Naive thymus-derived CD4-positive, alpha-beta T cell (primary cell): ENCODE data around the gene TRIO. TPM values are rescaled to one million over a fixed set of nuclear protein-coding genes. Genes with fewer than 3 reads are reported as not detected.

Experiments
- ATAC-seq: fragments of 150-1000 bp; cut with Tn5 transposase; 2 replicates; pipeline ENCODE4 v1.10.0; 2021; ENCODE audit warnings: mild to moderate bottlenecking, moderate library complexity
- CTCF ChIA-PET: fragments of 350-600 bp; sonication (Branson Sonifier 250); formaldehyde crosslinking; loops from one replicate; lab custom pipeline; 2021; ENCODE audit warnings: antibody characterized with exemption; lab: Charles Lee
- POLR2A ChIA-PET: fragments of 350-600 bp; sonication (Branson Sonifier 250); formaldehyde crosslinking; loops from one replicate; lab custom pipeline; 2021; ENCODE audit warnings: antibody characterized with exemption, inconsistent platforms; lab: Charles Lee
- DNase-seq, 9 donors: peaks; one replicate each; pipeline versions ENCODE4 v3.0.0 to v3.0.0-alpha.2; 2020 to 2022; ENCODE audit warnings: mixed read lengths in 1 of 9
- H3K27ac ChIP-seq: one replicate; pipeline ENCODE4 v1.7.0; 2013; ENCODE audit warnings: mild to moderate bottlenecking, low read depth, low read length, moderate library complexity
- H3K27me3 ChIP-seq, 2 donors: one replicate each; pipeline ENCODE4 v1.7.0; 2013; ENCODE audit warnings: low read length in 2 of 2, mild to moderate bottlenecking in 2 of 2, moderate library complexity in 2 of 2; ENCODE audit not compliant: control insufficient read depth in 2 of 2, insufficient read depth in 2 of 2
- H3K36me3 ChIP-seq, 3 experiments: 1 replicate in 2 of 3; 2 replicates in 1 of 3; pipeline ENCODE4 v1.7.0; 2013; ENCODE audit warnings: low read length in 3 of 3, mild to moderate bottlenecking in 3 of 3, moderate library complexity in 1 of 3; ENCODE audit not compliant: insufficient read depth in 3 of 3, control insufficient read depth in 2 of 3
- H3K4me1 ChIP-seq, 2 donors: one replicate each; pipeline ENCODE4 v1.7.0; 2013; ENCODE audit warnings: low read length in 2 of 2, mild to moderate bottlenecking in 2 of 2, moderate library complexity in 1 of 2; ENCODE audit not compliant: control insufficient read depth in 2 of 2, insufficient read depth in 2 of 2
- H3K4me3 ChIP-seq: 2 replicates; pipeline ENCODE4 v1.7.0; 2013; ENCODE audit warnings: mild to moderate bottlenecking, low read length
- H3K9me3 ChIP-seq, 3 experiments: 1 replicate in 2 of 3; 2 replicates in 1 of 3; pipeline ENCODE4 v1.7.0; 2013; ENCODE audit warnings: low read length in 3 of 3; ENCODE audit not compliant: control insufficient read depth in 2 of 3
- H3K27ac Mint-ChIP-seq, 9 donors: one replicate each; pipeline ENCODE4 v1.8.0; 2020 to 2022; ENCODE audit warnings: mixed read lengths in 9 of 9, mild to moderate bottlenecking in 8 of 9, moderate library complexity in 5 of 9, inconsistent platforms in 2 of 9
- H3K27me3 Mint-ChIP-seq, 5 donors: one replicate each; pipeline ENCODE4 v1.8.0; 2021 to 2022; ENCODE audit warnings: mixed read lengths in 5 of 5, mild to moderate bottlenecking in 1 of 5
- H3K36me3 Mint-ChIP-seq, 5 donors: one replicate each; pipeline ENCODE4 v1.8.0; 2020 to 2022; ENCODE audit warnings: mixed read lengths in 5 of 5, mild to moderate bottlenecking in 3 of 5, inconsistent platforms in 1 of 5
- H3K4me1 Mint-ChIP-seq, 7 donors: one replicate each; pipeline ENCODE4 v1.8.0; 2020 to 2022; ENCODE audit warnings: mixed read lengths in 7 of 7, mild to moderate bottlenecking in 3 of 7, inconsistent platforms in 1 of 7
- H3K4me3 Mint-ChIP-seq, 10 donors: one replicate each; pipeline ENCODE4 v1.8.0; 2020 to 2022; ENCODE audit warnings: mild to moderate bottlenecking in 10 of 10, mixed read lengths in 10 of 10, moderate library complexity in 6 of 10, inconsistent platforms in 2 of 10
- H3K9me3 Mint-ChIP-seq, 11 donors: one replicate each; pipeline ENCODE4 v1.8.0; 2020 to 2022; ENCODE audit warnings: mixed read lengths in 11 of 11, mild to moderate bottlenecking in 4 of 11, inconsistent platforms in 1 of 11, moderate library complexity in 1 of 11
- intact Hi-C, 2 donors: fragments of 100-400 bp; cut with micrococcal nuclease; formaldehyde crosslinking; loops; one replicate each; pipeline ENCODE4 v1.15.1; 2023
- polyA plus RNA-seq, 2 donors: library from polyadenylated mRNA; unstranded; fragments of 300-500 nt; fragmentation: Illumina TruSeq; gene quantifications; one replicate each; pipeline ENCODE4 v1.2.3, GENCODE V29; 2021
- total RNA-seq, 6 experiments: library from RNA in 5 of 6; stranded (reverse) in 5 of 6; gene quantifications; 1 replicate in 5 of 6; 2 replicates in 1 of 6; pipeline ENCODE4 v1.2.3 and lab custom pipeline; 2021 to 2026

Gene TRIO
- total and polyA plus RNA-seq, 7 experiments from 2014 or later: 0.16 to 45.9 (median 5.7) TPM

GRCh38 chr5:14138608-14139540 is 4.3 kb upstream of the TRIO start:
- H3K27me3 ChIP-seq: peaks cover 3% of the 10 kb centered on the region in 2 donors
- peaks cover 6% of the 10 kb centered on the region in 2 donors for H3K4me1 ChIP-seq
- intact Hi-C loops: no loop called here
- H3K27ac ChIP-seq: no peak overlapping the region
- no peak for DNase-seq
- no peaks in the 10 kb centered on the region for H3K9me3 ChIP-seq
- ChIA-PET POLR2A (no interaction called here), CTCF (no interaction called here)
- Mint-ChIP-seq H3K36me3 (peaks cover 0 to 6% (median 0%) of the 10 kb centered on the region in 5 donors), H3K4me3 (no peak overlapping the region), H3K4me1 (peaks cover 5 to 10% (median 9%) of the 10 kb centered on the region in 7 donors), H3K27me3 (peaks cover 32 to 71% (median 49%) of the 10 kb centered on the region in 5 donors), H3K27ac (peak overlapping the region in 1 of 9 donors; percentile 28), H3K9me3 (peaks cover 0 to 18% (median 7%) of the 10 kb centered on the region in 11 donors)
- ATAC-seq: no peak
- no peak overlapping the region for H3K4me3 ChIP-seq
- no peaks in the 10 kb centered on the region for H3K36me3 ChIP-seq

- H3K4me1 Mint-ChIP-seq: peaks cover 5 to 18% (median 14%) of the 10 kb centered on the region in 7 donors
- H3K27ac Mint-ChIP-seq: no peak overlapping the region
- Histone ChIP-seq H3K27ac (no peak overlapping the region), H3K4me3 (no peak overlapping the region), H3K36me3 (no peaks in the 10 kb centered on the region), H3K4me1 (peaks cover 6% of the 10 kb centered on the region in 2 donors), H3K27me3 (peaks cover 3% of the 10 kb centered on the region in 2 donors), H3K9me3 (no peaks in the 10 kb centered on the region)
- H3K27me3 Mint-ChIP-seq: peaks cover 23 to 59% (median 44%) of the 10 kb centered on the region in 5 donors
- DNase-seq: no peak
- H3K4me3 Mint-ChIP-seq: peak overlapping the region in 8 of 10 donors; percentile 39 to 85 (median 78)
- peaks cover 0 to 4% (median 2%) of the 10 kb centered on the region in 11 donors for H3K9me3 Mint-ChIP-seq
- ATAC-seq: no peak
- intact Hi-C loops: loop anchor here (2.0 to 10.0 kb wide), 8 partner anchors 129 to 853 kb away; partner anchors contain the start of genes ANKH (in 2 of the 2), OTULIN (in 2 of the 2) and OTULINL (in 1 of the 2)
- ChIA-PET CTCF (no interaction called here), POLR2A (no interaction called here)
- no peaks in the 10 kb centered on the region for H3K36me3 Mint-ChIP-seq
These were observed 1.4 kb upstream of the TRIO start for GRCh38 chr5:14141764-14142163.

GRCh38 chr5:14142202-14142826 is 828 bp upstream of the TRIO start:
- Histone ChIP-seq H3K4me3 (peak overlapping the region; percentile 65), H3K9me3 (no peaks in the 10 kb centered on the region), H3K36me3 (no peaks in the 10 kb centered on the region), H3K27me3 (peaks cover 3% of the 10 kb centered on the region in 2 donors), H3K27ac (peak overlapping the region; percentile 46), H3K4me1 (peaks cover 6% of the 10 kb centered on the region in 2 donors)
- intact Hi-C loops: loop anchor here (2.0 to 10.0 kb wide), 8 partner anchors 130 to 852 kb away; partner anchors contain the start of genes ANKH (in 2 of the 2), OTULIN (in 2 of the 2) and OTULINL (in 1 of the 2)
- Mint-ChIP-seq H3K4me1 (peaks cover 5 to 18% (median 14%) of the 10 kb centered on the region in 7 donors), H3K36me3 (no peaks in the 10 kb centered on the region), H3K27ac (peak overlapping the region in 3 of 9 donors; percentile 28 to 38 (median 31)), H3K9me3 (peaks cover 0 to 4% (median 2%) of the 10 kb centered on the region in 11 donors), H3K27me3 (peaks cover 20 to 59% (median 40%) of the 10 kb centered on the region in 5 donors), H3K4me3 (peak overlapping the region; percentile 67 to 87 (median 80))
- ATAC-seq: no peak
- POLR2A ChIA-PET: no interaction called here
- DNase-seq: peak in 1 of 9 donors; percentile 6
- CTCF ChIA-PET: no interaction called here

GRCh38 chr5:14143546-14143840 is 351 bp downstream of the TRIO start:
- Mint-ChIP-seq H3K4me3 (peak overlapping the region in 1 of 10 donors; percentile 85), H3K36me3 (no peaks in the 10 kb centered on the region), H3K9me3 (peaks cover 0 to 4% (median 0%) of the 10 kb centered on the region in 11 donors), H3K27ac (no peak overlapping the region), H3K27me3 (peaks cover 13 to 62% (median 32%) of the 10 kb centered on the region in 5 donors), H3K4me1 (peaks cover 5 to 18% (median 14%) of the 10 kb centered on the region in 7 donors)
- ChIA-PET CTCF (no interaction called here), POLR2A (no interaction called here)
- H3K36me3 ChIP-seq: no peaks in the 10 kb centered on the region
- H3K4me3 ChIP-seq: no peak overlapping the region
- DNase-seq: peak in 1 of 9 donors; percentile 34
- no peak for ATAC-seq
- peaks cover 3% of the 10 kb centered on the region in 2 donors for H3K27me3 ChIP-seq
- H3K27ac ChIP-seq: no peak overlapping the region
- H3K4me1 ChIP-seq: peaks cover 6% of the 10 kb centered on the region in 2 donors
- no peaks in the 10 kb centered on the region for H3K9me3 ChIP-seq
- intact Hi-C loops: loop anchor here (2.0 to 10.0 kb wide), 8 partner anchors 131 to 851 kb away; partner anchors contain the start of genes ANKH (in 2 of the 2), OTULIN (in 2 of the 2) and OTULINL (in 1 of the 2)

- intact Hi-C loops: loop anchor here (1.0 to 10.0 kb wide), 10 partner anchors 35 to 851 kb away; partner anchors contain the start of genes ANKH (in 2 of the 2), OTULIN (in 2 of the 2) and OTULINL (in 1 of the 2)
- ATAC-seq (peak; percentile 2), DNase-seq (peak; percentile 7 to 51 (median 27))
- ChIA-PET POLR2A (no interaction called here), CTCF (no interaction called here)
- Mint-ChIP-seq H3K27ac (peak overlapping the region in 1 of 9 donors; percentile 20), H3K4me1 (peaks cover 5 to 18% (median 14%) of the 10 kb centered on the region in 7 donors), H3K36me3 (no peaks in the 10 kb centered on the region), H3K9me3 (peaks cover 0 to 4% (median 0%) of the 10 kb centered on the region in 11 donors), H3K27me3 (peaks cover 14 to 62% (median 35%) of the 10 kb centered on the region in 5 donors), H3K4me3 (peak overlapping the region; percentile 76 to 89 (median 85))
- Histone ChIP-seq H3K27ac (no peak overlapping the region), H3K4me1 (peaks cover 6% of the 10 kb centered on the region in 2 donors), H3K36me3 (no peaks in the 10 kb centered on the region), H3K4me3 (peak overlapping the region; percentile 57), H3K27me3 (peaks cover 3% of the 10 kb centered on the region in 2 donors), H3K9me3 (no peaks in the 10 kb centered on the region)
These were observed 871 bp downstream of the TRIO start for GRCh38 chr5:14143841-14144585.
